ENCODE data around the gene CBY2. TPM values are rescaled to one million over a fixed set of nuclear protein-coding genes. Genes with fewer than 3 reads are reported as not detected.
"Not testable (repeated sequence)": the region's sequence is repeated elsewhere in the genome, so short reads cannot be mapped to it uniquely, and the experiment has no call there.

The CBY2 gene
- total RNA-seq, 1 donor from 2014 or later: not detected

GRCh38 chr13:45744979-45745378 lies 42.9 kb downstream of the CBY2 start:
- intact Hi-C loops (cut with micrococcal nuclease): no loop called here
- H3K36me3 Mint-ChIP-seq (ENCODE audit: low read depth): no peaks in the 10 kb centered on the region

GRCh38 chr13:45747071-45747470 lies 45.0 kb downstream of the CBY2 start:
- no peak for DNase-seq

More at GRCh38 chr13:45744979-45745378, 42.9 kb downstream of the CBY2 start:
- H3K4me3 Mint-ChIP-seq: no peak overlapping the region
- H3K4me1 Mint-ChIP-seq: no peaks in the 10 kb centered on the region
- peaks cover 4% of the 10 kb centered on the region for H3K27me3 Mint-ChIP-seq
- no peak overlapping the region for H3K27ac Mint-ChIP-seq
- no peak for DNase-seq
- H3K9me3 Mint-ChIP-seq: no peaks in the 10 kb centered on the region

GRCh38 chr13:45748941-45749759 lies 47.0 kb downstream of the CBY2 start:
- intact Hi-C loops (cut with micrococcal nuclease): no loop called here
- H3K4me1 Mint-ChIP-seq: no peaks in the 10 kb centered on the region
- H3K9me3 Mint-ChIP-seq: peaks cover 6% of the 10 kb centered on the region
- peaks cover 4% of the 10 kb centered on the region for H3K27me3 Mint-ChIP-seq
- no peak overlapping the region for H3K27ac Mint-ChIP-seq
- no peaks in the 10 kb centered on the region for H3K36me3 Mint-ChIP-seq (ENCODE audit: low read depth)
- no peak for DNase-seq
- H3K4me3 Mint-ChIP-seq: no peak overlapping the region

More at GRCh38 chr13:45747071-45747470, 45.0 kb downstream of the CBY2 start:
- no peaks in the 10 kb centered on the region for H3K9me3 Mint-ChIP-seq
- H3K4me1 Mint-ChIP-seq: no peaks in the 10 kb centered on the region
- peaks cover 4% of the 10 kb centered on the region for H3K27me3 Mint-ChIP-seq
- no peak overlapping the region for H3K27ac Mint-ChIP-seq
- H3K36me3 Mint-ChIP-seq (ENCODE audit: low read depth): no peaks in the 10 kb centered on the region
- no peak overlapping the region for H3K4me3 Mint-ChIP-seq
- intact Hi-C loops (cut with micrococcal nuclease): no loop called here

GRCh38 chr13:45750566-45750965 lies 48.4 kb downstream of the CBY2 start:
- no peak for DNase-seq
- H3K27ac Mint-ChIP-seq: no peak overlapping the region
- H3K36me3 Mint-ChIP-seq (ENCODE audit: low read depth): no peaks in the 10 kb centered on the region
- H3K27me3 Mint-ChIP-seq: peaks cover 2% of the 10 kb centered on the region
- intact Hi-C loops (cut with micrococcal nuclease): no loop called here
- H3K4me3 Mint-ChIP-seq: no peak overlapping the region
- H3K9me3 Mint-ChIP-seq: peaks cover 6% of the 10 kb centered on the region
- H3K4me1 Mint-ChIP-seq: no peaks in the 10 kb centered on the region

GRCh38 chr13:45751885-45752284 lies 49.8 kb downstream of the CBY2 start:
- Mint-ChIP-seq H3K9me3 (peaks cover 6% of the 10 kb centered on the region), H3K4me1 (no peaks in the 10 kb centered on the region), H3K27me3 (peaks cover 2% of the 10 kb centered on the region), H3K4me3 (no peak overlapping the region), H3K27ac (no peak overlapping the region), H3K36me3 (ENCODE audit: low read depth) (no peaks in the 10 kb centered on the region)
- DNase-seq: no peak
- intact Hi-C loops (cut with micrococcal nuclease): no loop called here

GRCh38 chr13:45752510-45752909 lies 50.4 kb downstream of the CBY2 start:
- H3K27ac Mint-ChIP-seq: no peak overlapping the region
- H3K36me3 Mint-ChIP-seq (ENCODE audit: low read depth): no peaks in the 10 kb centered on the region
- H3K9me3 Mint-ChIP-seq: peaks cover 7% of the 10 kb centered on the region
- H3K4me3 Mint-ChIP-seq: no peak overlapping the region
- no peaks in the 10 kb centered on the region for H3K4me1 Mint-ChIP-seq
- H3K27me3 Mint-ChIP-seq: peaks cover 2% of the 10 kb centered on the region
- DNase-seq: no peak
- intact Hi-C loops (cut with micrococcal nuclease): no loop called here

- H3K27me3 Mint-ChIP-seq; H3K36me3 Mint-ChIP-seq (ENCODE audit: low read depth); H3K4me3 Mint-ChIP-seq; intact Hi-C loops (cut with micrococcal nuclease); H3K4me1 Mint-ChIP-seq; DNase-seq; H3K27ac Mint-ChIP-seq: not testable (repeated sequence)
- H3K9me3 Mint-ChIP-seq: peaks cover 12% of the 10 kb centered on the region
Measured at GRCh38 chr13:45756498-45756897, 54.4 kb downstream of the CBY2 start.

- H3K27ac Mint-ChIP-seq; H3K36me3 Mint-ChIP-seq (ENCODE audit: low read depth); H3K4me1 Mint-ChIP-seq; H3K4me3 Mint-ChIP-seq; H3K27me3 Mint-ChIP-seq; DNase-seq; intact Hi-C loops (cut with micrococcal nuclease): not testable (repeated sequence)
- peaks cover 12% of the 10 kb centered on the region for H3K9me3 Mint-ChIP-seq
Measured at GRCh38 chr13:45757589-45757988, 55.5 kb downstream of the CBY2 start.

GRCh38 chr13:45763419-45763818 lies 61.3 kb downstream of the CBY2 start:
- no peak overlapping the region for H3K4me3 Mint-ChIP-seq
- H3K9me3 Mint-ChIP-seq: no peaks in the 10 kb centered on the region
- no peak for DNase-seq
- intact Hi-C loops (cut with micrococcal nuclease): no loop called here
- H3K27me3 Mint-ChIP-seq: peaks cover 8% of the 10 kb centered on the region
- no peak overlapping the region for H3K27ac Mint-ChIP-seq
- no peaks in the 10 kb centered on the region for H3K36me3 Mint-ChIP-seq (ENCODE audit: low read depth)
- no peaks in the 10 kb centered on the region for H3K4me1 Mint-ChIP-seq

Other genes starting within 250 kb of the CBY2 start
- gene COG3, start 237.4 kb upstream of the CBY2 start, total RNA-seq: 20.1 and 20.7 TPM in 2 replicates
- gene ERICH6B, start 86.6 kb upstream of the CBY2 start, total RNA-seq: not detected in 2 replicates
- 0.05 TPM in 1 of 2 replicates, not detected in the other for gene SIAH3, start 149.4 kb downstream of the CBY2 start, total RNA-seq

Measured in activated CD4-positive, alpha-beta T cell treated with anti-CD3 and anti-CD28 coated beads, Interleukin-2, amount 10 ng/mL, durations not matched to agents 24 days and 14 days (primary cell).